Ecto neural progenitor cell (in vitro differentiated cells): ENCODE results near the gene EHD4.

ENCODE experiments used
- DNase-seq: peaks from one replicate; pipeline ENCODE4 v3.0.0-alpha.2; 2018; ENCODE audit warnings: low spot score

The EHD4 gene

DNA sequence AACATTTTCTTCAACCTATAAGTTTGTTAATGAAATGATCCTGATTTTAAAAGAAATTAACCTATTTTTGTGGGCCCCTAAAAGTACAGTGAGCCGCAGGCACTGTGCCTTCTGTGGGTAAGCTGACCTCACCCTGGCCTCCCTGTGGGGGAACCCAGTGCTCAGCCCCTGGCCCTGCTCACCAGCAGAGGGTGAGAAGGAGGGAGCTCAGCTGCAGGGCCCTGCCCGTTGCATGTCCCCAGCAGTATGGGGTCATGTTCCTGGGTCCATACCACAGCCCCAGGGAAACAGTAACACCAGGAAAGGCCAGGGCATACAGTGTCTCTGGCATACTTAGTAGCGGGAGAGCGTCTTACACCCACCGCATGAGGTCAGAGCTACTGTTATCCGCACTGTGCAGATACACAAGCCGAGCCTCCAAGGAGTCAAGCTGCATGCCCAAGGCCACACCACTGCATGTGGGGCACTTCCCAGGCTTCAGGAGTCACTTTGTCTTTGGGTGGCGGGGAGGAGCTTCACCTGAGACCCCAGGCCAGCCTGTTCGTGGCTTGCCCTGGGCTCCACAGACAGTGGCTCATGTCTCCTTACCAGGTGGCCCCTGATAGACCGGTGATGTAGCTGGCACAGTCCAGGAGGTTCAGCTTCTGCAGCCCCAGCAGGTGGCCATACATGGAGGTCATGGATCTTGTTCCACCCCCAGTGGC lies 22.6 kb upstream of the EHD4 start:
- no peak for DNase-seq

DNA sequence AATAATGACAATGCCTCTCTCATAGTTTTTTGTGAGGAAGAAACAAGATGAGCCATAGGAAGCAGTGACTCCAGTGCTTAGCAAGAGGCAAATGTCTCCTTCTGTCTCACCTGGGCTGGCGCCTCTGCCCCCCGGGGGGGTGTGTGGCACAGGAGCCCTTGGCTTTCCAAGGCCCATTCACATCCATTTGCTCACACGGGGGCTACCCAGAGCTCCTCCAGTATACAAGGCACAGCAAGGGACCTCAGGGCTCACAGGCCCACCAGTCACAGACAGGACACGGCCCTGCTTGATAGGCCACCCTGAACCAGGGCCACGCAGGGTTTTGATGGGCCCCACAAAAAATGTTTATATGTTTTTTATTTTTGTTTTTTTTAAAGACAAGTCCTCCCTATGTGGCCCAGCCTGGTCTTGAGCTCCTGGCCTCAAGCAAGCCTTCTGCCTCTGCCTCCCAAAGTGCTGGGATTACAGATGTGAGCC lies 21.9 kb upstream of the EHD4 start:
- DNase-seq: no peak

DNA sequence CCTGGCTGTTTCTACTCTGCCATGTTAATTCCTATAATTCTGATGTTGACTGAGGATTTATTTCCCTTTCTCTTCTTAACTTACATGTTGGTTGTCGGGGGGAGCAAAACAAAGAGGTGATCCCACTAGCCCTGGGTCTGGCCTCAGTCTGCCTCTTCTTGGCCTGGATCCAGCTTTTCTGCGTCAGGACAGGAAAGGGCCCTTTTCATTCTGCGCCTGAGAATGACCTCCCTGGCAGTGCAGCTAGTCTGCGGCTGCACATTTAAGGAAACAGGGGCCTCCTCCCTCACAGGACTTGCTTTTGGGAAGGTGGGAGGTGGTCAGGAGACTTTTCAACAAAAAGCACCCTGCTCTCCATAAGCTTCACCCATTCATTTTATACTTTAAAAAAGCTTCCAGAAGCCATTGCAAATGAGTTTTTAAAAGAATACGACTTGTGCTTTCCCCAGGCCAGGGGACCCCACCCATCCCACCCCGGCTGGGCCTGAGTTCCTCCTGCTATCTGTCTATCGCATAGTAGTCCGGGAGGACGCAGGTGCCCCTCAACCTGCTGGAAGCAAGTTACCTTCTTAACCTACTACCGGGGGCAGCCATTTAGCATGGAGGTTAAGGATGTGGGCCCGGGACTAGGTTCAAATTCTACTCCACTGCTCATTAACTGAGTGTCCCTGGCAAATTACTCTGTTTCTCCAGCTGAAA lies 21.3 kb upstream of the EHD4 start:
- DNase-seq: no peak

DNA sequence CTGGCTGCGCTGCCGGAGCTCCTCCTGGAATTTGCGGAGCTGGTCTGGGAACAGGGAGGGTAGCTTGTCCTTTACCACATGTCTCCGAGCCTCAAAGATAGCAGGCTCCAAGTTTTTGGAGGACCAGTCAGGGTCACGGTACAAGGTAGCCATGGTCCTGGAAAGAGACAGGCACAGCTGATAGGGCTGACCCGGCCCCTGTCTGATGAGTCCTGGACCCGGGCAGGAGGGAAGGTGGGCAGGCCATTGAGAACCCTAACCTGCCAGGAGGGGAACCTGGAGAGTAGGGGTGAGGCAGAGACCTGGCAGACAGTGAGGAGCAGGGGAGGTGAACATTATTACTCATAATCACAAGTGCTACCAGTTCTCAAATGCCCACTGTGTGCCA lies 20.4 kb upstream of the EHD4 start:
- no peak for DNase-seq

DNA sequence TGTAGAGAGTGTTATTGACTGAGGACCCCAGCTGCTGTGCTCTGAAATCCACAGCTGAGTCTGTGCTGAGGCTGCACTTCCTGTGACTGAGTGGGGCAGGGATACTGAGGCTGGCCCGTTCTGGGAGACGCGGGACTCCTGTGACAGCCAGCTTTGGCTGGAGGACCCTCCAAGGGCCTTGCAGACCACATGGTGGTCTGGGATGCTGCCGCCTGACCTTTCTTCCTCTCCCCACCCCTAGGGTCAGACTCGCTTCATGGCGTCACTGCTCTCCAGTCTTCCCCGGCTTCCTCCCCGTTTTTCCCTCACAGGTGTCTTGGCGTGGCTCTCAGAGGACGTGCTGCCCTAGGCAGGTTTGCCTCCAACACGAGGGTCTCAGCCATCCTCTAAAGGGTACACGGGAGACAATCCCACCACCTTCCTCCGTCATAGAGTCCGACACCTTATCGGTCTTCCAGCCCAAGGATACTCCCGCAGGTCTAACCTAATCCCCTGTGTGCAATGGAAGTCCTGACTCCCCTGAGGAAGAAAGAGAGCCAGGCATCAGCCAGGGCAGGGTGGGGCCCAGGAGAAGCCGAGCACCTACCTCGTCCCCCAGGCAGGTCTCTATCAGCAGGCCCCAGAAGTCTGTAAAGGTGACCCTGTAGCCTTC lies 19.9 kb upstream of the EHD4 start:
- no peak for DNase-seq

DNA sequence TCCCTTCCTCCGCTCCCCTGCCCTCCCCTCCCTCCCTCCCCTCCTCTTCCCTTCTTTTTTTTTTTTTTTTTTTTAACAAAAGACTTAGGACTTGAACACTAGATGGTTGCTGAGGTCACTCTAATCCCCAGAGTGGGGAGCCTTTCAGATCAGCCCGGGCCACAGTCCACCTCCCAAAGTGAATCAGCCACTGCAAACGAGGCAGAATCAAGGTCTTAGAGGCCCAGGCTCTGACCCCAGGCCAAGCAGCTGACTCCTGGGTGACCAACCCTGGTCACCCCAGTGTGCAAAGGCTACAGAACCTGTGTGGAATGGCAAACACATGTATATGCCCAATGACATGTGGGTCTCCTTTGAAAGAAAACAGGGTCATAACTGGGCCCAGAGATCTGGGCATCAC lies 18.3 kb upstream of the EHD4 start:
- no peak for DNase-seq

DNA sequence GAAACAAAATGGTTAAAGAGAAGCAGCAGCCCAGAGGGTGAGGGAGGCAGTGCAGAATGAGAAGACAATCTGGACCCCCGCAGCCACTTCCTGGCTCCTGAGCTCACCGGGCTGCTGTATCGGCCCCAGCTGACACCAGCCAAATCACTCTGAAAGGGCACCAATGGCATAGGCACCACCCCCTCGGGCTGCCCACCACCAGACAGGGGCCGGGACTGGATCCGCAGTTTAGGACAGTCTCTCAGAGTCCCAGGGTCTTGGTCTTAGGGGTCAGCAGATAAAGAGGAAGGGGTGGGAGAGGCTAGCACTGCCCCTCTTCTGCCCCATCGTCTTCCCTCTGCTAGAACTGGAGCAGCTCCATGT lies 17.9 kb upstream of the EHD4 start:
- DNase-seq: no peak

DNA sequence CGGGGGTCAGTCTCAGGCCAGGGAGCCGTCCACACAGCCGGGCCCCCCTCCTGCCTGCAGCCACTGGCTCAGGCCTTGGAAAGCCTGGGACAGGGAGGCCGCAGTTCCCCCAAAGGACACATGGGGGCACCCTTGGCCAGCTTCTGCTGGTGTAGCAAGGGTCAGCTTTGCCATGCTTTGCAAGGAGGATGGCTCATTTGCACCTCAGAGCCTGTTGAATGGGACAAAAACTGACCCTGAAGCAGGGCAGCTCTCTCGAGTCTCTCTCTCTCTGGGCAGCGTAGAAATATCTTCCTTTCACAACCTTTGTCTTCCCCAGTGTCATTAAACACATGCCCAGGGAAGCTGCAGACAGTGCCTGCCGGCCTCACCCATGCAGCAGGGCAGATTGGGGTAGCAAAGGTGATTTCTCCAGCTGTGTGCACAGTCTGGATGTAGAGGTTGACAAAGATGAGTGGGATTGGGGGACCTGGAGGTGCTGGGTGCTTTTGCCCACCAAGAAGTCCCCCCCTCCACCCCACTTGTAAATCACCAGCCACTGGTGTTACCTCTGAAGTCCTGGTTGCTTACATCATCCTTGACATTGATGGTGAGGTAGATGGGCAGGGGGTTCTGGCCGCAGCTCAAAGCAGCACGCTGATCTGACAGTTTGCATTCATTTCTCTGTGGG lies 17.4 kb upstream of the EHD4 start:
- DNase-seq: peak; percentile 94

DNA sequence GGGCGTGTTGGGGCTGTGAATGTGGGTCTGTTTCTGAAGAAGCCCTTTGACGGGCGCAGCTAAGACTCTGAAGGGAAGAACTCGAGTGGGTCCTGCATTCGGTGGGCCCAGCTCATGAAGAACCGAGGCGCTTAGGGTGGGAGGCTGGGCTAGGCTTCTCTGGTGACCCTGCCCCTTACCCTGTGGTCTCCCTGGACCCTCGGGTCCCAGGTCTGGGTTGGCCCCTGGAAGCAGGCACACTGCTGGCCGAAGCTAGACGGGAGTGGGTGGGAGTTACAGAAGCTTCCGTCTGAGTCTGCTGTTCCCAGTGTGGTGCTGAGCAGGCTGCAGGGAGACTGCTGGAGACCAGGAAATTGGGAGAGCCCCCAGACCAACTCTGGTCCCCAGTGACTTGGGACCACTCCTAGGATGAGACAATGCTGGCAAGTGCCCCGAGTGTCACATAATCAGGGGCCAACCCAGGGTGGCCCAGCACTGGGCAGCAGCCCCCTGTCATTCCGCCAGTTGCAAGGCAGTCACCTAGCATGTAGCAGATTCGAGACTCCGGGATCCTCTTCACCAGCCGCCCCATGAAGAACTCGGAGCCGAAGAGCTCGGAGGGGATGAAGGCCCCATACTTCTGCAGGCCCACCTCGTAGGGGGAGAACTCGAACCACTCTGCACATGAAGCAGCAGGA lies 16.7 kb upstream of the EHD4 start:
- no peak for DNase-seq

DNA sequence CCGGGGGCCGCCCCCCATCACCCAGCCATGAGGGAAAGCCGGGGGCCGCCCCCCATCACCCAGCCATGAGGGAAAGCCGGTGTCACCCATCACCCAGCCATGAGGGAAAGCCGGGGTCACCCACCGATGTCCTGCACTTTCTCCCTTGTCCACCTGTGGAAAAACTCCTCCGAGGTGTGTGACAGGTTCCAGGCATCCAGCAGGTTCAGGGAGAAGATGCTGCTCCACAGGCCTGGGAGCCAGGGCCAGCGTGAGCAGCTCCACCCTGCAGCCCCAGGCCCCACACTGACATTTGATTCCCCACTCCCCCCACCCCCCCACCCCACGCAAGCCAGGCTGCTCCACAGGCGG lies 15.5 kb upstream of the EHD4 start:
- DNase-seq: no peak

DNA sequence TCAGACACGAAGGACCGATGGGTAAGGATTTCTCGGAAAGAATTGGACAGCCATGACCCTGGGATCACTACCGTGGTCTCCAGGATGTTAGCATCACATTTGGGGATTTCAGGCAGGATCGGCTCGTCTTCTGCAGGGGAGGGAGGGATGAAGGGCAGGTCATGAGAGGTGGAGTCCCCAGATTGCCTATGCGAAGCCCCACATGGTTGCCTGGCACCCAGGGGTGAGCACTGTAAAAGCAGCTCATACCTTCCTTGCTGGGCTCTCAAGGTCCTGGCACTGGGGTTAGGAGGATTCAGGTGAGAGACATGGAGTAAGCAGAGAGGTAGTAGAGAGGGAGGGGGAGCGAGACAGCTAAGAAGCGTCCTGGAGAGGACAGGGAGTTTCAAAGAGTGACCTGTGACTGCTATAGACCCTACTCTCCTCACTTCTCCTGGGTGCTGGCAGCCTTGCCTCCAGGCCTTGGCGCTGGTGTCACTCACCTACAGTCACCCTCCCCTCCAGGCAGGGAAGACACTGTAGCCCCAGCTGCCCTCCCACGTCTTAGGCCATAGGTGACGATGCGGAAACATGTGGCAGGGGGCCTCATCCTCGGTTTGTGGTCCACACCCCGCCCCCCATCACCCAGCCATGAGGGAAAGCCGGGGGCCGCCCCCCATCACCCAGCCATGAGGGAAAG lies 15.0 kb upstream of the EHD4 start:
- DNase-seq: no peak

DNA sequence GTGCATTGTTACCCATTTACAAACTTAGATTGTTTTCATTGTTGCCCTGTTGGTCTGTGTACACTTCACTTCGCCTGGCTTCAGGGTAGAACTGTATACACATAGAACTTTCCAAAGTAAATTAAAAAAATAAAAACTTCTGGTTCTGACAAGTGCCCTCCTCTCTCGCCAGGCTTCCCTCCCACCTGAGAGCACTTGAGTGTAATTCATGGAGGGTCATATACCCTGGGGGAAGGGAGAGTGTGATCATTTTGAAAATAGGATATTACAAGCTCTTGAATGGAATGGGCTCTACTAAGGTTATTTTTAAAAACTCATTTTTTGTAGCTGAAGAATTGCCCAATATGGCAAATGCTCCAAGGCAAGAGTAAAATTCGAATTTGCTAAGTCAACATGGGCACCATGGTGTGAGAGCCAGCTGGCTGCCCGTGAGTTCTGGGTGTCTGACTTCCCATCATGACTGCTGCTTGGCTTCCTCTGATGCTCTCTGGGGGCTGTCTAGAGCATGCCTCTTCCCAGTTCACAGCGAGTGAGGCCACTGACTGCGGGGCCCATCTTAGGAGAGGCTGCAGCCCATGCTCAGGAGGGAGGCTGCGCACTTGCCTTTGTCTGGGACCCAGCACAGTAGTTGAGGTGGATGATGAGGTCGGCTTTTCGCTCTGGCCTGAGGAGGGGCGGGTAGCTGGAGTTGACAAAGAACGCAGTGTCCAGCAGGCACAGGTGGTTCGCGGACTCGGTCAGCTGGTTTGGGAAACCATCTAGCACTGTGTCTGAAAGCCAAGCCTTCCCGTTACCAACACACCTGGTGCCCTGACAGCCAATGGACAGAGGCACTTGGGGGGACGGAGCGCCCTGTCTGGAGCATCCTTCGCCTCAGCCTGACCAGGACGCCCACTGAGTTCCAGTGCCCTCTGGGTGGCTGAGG lies 13.1 kb upstream of the EHD4 start:
- DNase-seq: no peak

DNA sequence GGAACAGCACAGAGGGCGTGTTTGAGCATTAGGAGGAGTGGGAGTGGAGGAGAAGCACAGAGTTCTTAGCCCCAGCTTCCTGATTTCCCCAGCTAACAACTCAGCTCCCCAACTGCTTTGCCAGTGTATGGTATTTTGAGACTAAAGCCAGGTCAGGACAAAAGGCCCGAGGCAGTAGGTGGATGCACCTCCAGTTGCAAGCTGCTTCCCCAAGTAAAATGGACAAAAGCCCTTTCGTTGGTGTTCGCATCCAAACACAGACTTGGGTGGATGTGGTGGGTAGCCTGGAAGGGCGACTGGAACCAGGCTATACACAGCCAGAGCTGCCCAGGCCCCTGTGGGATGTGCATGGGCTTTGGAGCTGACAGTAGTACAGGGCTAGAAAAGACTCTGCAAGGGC lies 12.3 kb upstream of the EHD4 start:
- DNase-seq: peak; percentile 30

DNA sequence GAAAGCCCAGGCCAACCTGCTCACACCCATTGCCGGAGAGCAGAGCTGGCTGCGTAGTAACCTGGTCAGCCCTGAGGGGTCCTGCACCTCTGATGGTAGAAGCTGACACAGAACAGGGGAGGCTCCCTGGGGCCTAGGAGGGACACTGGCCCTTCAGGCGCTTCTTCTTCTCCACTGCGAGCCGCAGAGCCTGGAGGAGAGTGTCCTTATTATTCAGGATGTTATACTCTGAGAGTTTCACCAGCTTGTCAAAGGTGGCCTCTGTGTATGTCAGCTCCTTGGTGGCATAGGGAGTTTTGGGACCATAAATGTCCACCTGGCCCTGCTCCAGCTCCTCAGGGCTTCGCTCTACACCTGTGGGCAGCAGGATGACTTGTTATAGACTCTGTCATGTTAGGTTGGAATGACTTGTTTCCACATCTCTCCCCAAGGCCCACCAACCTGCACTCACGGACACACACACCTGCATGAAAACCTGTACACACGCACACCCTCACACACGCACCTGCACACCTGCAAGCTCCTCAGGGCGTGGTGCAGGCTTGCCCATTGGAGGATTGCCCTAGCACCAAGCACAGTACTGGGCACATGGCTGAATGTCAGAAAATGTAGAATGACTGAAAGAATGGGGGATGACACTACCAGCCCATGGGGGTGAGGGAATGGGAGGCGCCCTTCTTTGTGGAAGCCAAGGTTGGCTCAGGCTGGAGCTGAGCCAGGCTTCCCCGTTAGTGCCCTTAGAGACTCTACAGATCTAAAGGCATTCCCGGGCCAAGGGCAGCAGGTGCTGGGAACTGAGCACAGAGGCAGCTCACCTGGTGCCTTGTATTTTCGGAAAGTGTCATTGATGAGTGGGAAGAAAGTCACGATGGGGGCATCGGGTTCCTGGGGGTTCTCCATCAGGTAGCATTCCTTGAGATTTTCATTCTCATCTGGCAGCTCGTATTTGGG lies 11.5 kb upstream of the EHD4 start:
- DNase-seq: peak; percentile 23

DNA sequence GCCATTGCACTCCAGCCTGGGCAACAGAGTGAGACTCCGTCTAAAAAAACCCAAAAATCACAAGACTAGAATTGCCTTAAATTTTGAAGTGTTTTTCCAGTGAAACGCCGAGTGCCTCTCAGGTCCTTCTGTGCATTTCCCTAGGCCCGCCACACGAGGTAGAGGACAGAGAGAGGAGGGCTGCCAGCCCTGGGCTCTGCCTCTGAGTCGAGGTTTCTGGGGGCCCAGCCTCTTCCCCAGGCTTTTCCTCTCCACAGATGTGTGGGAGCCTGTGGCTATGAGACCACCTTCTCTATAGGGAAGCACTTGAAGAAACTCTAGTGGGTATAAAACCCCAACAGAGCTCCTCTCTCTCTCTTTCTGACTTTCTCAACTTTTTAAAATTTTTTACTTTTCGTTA lies 10.9 kb upstream of the EHD4 start:
- peak; percentile 41 for DNase-seq

DNA sequence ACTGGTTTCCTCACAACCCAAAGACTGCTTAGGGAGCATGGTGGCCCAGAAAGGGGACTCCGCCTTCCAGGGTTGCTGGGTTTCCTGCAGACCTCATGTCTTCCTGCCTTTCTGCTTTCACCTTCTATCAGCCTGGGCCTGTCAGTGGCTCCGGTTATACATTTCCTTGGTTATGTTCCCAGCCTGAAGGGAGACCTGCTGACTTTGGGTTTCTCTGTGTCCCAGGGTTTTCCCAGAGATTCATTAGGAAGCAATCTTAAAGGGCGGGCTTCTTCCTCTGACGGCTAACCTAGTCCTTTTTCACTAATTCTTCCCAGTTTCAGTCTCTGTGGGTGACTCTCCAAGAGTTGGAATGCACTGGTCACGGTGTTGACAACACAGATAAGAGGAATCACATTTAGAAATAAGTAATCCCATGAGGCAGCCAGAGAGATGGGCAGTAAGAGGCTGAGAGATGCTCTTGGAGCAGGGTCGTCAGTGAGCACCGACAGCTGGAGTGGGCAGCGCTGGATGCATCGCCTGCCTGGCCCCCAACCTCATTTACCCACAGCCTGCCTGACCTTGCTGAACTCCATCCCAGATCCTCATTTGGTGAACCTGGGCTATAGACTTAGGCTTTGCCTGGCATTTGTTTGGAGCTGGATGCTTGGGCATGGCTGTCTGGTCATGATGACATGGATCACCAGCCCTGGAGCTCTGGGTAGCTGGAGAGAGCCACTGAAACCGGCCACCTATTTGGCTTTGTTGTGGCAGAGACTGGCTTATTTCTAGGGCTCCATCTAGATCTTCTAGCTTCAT lies 10.0 kb upstream of the EHD4 start:
- peak; percentile 25 for DNase-seq

DNA sequence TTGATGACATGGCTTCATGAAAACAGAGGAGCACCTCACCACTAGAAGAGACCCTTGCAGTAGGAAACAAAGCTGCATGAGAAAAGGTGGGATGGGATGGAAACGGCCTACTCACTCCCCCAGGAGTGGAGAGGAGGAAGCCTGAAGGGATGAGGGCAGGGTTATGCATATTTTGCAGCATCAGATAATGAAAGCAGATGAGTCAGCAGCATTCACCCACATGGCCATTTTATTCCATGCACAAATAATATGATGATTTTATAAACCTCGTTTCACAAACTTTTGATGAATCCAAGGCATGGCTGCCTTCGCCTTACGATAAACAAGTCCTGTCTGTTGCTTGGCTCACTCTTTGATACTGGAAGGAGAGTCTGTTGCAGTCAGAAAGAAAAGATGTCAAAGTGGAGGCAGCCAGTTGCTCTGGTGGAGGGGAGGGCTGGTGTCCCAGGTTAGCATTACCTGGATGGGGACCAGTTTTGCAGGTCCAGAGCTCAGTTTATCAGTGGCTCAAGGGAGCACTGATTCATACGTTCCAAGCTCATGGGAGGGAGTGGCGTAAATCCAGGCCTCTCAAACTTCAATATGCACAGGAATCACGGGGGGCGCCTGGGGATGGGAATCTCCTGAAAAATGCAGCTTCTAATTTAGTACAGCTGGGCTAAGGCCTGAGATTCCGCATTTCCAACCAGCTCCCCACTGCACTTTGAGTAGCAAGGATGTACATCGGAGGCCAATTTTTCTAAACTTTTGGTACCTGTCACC lies 9.2 kb upstream of the EHD4 start:
- peak; percentile 32 for DNase-seq
